ENCODE data around the gene DNAH17.

Gene DNAH17

DNA sequence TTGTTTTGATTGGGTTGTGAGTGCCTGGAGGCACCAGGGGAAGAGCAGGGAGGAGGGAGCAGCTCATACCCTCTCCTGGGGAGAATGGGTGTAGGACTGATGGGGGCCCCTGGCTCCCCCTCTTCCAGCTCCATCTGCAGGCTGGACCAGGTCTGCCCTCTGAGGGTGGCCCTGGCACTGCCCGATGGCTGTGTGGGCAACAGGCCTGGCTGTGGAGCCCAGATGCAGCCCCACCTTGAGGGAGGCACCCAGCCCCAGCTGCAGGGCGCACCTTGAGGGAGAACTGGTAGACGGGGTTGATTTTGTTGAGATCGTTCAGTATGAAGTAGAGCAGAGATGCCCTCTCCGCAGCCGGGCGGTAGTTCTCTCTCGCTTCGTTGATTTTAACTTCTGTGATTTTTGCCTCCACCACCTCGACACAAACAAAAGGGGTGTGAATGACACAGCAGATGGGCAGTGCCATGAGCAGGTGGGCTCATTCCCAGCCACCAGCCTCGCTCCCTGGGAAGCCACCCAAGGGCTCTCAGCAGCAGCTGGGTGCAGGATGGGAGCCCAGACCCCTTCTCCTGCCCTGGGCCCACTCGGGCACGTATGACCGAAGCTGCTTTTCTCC, 127.1 kb downstream of the DNAH17 start:
- no peak for DNase-seq

DNA sequence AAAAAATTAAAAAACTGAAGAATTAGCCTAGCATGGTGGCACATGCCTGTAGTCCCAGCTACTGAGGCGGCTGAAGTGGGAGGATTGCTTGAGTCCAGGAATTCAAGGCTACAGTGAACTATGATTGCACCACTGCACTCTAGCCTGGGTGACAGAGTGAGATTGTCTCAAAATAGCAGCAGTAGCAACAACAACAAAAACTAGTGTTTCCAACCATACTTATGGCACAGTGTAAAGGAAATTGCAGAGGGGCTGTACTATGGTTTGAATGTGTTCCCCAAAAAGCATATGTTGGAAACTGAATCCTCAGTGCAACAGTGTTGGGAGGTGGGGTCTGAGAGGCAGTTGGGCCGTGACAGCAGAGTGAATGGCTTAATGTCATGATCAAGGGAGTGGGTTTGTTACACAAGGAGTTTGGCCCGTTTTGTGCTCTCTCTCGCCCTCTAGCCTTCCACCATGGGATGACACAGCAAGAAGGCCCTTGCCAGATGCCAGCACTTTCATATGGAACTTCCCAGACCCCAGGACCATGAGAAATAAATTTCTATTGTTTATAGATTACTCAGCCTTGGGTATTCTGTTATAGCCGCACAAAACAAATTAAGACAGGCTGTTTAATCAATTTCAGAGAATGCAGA, 128.7 kb downstream of the DNAH17 start:
- no peak for DNase-seq

DNA sequence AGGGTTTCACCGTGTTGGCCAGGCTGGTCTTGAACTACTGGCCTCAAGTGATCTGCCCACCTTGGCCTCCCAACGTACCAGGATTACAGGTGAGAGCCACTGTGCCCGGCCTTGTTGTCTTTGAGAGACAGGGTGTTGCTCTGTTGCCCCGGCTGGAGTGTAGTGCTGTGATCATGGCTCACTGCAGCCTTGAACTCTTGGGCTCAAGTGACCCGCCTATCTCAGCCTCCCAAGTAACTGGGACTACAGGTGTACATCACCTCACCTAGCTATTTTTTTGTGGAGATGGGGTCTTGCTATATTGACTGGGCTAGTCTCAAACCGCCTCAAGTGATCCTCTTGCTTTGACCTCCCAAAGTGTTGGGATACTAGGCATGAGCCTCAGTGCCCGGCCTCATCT, 130.4 kb downstream of the DNAH17 start:
- DNase-seq, result no peak

DNA sequence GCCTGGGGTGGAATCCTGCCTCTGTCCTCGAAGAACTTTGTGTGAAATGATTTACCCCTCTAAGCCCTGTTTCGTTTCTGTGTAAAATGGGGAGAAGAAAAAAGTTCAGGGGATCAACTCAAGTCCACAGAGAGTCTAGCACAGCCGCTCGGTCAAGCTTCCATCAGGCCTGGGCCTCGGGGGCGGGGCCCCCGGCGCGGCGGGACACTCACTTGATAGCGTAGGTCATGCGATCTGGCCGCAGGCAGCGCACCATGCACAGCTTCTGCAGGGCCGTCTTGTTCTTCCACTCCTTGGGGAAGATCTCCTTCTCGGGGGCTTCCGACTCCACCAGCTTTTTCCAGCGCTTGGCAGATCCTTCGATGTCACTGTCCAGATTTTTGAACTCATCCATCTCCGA, 132.8 kb downstream of the DNAH17 start:
- DNase-seq, result no peak

DNA sequence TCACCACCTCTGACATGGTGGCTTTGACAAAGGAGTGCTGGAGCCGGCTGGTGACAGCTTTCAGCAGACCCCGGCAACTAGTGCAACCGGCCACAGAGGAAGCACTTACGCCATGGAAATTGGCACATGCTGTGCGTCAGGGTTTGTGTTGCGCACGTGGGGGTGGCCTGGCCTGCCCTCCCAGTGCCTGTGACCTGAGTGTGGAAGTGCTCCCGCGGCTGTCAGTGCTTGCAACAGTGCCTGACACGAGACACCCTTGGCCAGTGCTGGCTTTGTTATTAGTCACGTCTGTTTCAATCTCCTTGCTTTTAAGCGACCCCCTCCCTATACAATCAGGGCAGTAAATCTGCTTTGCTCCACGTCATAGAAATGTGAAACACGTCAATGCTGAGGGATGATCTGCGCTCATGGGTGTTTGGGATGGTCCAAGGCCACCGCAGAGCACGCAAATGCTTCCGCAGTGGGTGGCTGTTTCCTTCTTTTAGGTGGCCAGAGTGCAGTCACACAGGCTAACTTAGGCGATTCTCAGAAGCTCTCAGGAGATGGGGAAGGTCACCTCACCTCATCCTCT, 134.5 kb downstream of the DNAH17 start:
- no peak for DNase-seq

DNA sequence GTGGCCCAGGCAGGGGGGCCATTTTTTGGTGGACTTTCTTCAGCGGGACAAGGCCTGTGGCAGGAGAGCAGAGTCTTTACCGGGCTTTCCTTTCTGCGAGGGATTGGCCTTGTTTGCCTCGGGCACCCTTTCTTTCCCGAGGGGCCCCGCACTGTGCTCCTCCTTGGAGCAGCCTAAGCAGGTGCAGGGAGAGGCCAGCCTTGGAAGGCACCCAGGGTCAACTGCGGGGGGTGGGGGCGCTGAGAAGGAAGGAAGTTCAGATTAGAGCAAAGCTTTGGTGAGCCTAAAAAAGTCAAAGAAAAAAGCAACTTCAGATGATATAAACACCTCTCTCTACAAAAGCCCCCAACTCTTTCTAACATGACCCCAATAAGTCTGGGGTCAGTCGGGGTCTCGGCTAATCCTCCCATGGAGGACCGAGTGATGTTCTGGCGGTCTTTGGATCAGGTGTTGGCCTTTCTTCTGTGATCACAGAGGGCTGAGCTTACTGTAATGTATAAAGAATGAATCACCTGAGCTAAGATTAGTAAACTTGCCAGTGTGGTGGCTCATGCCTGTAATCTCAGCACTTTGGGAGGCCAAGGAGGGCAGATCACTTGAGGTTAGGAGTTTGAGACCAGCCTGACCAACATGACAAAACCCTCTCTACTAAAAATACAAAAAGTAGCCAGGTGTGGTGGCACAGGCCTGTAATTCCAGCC, 135.8 kb downstream of the DNAH17 start:
- no peak for DNase-seq

DNA sequence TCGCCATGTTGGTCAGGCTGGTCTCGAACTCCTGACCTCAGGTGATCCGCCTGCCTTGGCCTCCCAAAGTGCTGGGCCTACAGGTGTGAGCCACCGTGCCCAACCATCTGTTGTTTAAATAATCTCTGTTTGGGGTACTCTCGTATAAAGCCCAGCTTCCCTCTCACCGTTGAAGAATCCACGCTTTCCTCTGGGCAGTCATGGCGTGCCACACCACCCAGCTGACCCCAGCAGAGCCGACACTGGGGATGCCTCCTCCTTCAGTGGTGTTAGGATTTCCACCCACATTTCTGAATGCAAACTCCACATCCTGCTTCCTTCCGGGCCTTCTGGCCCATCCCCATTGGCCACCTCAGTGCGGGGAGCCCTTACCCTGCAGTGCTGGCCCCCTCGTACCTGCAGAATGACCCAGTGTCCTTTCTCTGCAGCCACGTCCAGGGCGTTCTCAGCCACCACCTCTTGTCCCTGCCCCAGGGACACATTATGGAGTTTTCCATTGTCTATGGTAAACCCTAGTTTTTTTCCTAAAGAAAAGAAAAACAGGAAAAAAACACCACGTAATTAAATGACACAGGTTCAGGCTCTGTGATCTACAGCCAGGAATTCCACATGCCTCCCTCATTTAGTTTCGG, 138.4 kb downstream of the DNAH17 start:
- DNase-seq, result no peak

DNA sequence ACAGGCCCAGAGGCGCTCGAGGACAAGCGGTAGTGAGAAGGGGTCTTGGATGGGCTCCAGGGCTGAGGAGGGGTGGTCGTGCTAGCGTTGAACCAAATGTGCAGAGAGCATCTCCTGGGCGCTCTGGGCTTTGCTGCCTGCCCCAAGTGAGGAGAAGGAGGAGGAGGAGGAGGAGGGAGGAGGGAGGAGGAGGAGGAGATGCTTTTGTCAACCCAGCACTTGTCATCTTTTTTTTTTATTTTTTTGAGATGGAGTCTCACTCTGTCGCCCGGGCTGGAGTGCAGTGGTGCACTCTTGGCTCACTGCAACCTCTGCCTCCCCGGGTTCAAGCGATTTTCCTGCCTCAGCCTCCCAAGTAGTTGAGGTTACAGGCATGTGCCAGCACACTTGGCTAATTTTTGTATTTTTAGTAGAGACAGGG, 138.9 kb downstream of the DNAH17 start:
- no peak for DNase-seq

DNA sequence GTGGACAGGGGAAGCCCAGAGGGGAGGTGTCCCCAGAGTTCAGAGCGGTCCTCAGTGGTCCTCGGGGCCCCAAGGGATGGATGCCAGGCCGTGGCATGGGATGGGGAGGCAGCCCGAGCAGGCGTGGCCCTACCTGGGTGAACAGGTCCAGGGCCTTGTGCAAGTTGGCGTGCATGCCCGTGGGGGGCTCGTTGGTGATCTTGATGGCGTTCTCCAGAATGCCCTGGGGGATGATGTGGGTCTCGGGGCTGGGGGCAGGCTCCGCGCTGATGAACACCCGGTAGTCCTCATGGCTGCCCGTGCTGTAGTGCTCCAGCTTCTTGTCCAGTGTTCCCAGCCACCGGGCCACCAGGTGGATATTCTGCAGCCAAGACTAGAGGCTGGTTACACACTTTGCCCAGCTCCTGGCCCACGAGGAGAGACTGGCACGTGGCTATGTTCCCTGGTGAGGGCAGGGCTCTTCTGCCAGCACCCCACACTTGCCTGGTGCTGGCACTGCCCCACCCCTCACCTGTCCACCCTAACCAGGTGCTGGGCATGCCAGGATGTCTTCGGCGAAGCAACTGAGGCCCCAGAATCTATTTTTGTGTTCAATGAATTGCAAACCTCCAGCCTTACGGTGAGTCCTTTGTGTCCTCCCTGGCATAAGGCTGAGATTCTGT, 139.6 kb downstream of the DNAH17 start:
- DNase-seq, result no peak

DNA sequence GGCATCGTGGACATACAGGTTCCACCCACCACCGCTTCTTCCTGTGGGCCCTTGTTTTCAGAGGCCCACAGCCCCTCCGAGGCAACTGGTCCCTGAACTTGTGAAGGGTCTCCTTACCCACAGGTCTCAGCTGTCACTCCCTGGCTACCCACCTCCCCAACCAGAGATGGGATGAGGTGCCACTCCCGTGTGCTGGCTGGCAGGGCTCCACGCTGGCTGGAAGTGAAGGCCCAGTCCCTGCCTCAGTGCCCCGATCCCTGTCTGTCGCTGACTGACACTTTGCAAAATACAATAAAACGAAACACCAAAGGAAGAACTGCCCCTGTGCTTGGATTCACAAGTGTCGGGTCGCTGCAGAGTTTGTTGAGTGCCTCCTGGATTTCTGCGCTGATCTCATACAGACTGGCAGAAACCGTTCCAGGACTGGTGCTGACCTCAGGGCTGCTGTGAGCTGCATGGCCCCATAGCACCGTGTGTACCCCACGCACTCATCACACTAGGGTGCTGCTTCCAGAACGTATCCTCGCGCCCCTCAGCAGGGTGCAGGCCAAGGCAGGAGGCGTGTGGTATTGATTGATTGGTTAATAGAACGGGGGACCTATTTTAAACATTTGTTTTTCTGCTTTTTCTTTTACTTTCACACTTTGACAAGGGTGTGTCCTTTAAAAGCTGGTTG, 141.7 kb downstream of the DNAH17 start:
- no peak for DNase-seq

DNA sequence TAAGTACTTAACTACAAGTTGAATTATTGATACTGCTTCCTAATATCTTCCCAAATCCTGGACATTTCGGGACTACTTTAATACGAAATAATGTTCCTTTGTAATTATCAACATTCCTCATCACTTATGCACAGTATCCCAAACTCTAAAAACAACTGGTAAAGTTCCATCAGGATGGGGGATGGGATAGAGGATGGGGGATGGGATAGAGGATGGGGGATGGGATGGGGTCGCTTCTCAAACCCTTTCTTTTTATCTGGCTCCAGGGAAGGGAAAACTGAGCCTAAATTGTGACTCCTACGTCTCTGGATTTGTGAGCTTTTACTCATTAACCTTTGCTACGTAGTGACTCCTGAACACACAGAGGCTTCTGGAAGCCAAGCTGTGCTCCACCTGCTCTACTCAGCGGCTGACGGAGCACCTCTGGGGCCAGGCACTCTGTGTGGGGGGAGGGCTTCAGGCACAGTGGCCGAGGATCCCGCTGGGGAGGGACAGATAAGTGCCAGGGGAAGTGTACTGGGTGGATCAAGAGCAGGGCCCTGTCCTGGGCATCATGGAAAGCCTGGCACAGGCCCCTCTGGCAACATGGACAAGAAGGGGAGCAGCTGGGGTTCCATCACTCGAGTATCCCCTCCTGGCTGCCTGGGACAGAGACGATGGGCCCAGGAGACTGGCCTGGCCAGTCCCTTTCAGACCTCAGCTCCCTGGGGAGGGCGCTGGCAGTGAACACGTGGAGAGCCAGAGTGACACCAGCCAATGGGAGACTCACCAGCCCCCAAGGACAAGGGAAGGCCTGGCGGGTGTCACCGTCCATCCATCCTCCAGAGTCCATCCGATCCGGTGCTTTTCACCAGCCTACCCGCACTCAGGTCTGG, 142.5 kb downstream of the DNAH17 start:
- DNase-seq, result no peak

DNA sequence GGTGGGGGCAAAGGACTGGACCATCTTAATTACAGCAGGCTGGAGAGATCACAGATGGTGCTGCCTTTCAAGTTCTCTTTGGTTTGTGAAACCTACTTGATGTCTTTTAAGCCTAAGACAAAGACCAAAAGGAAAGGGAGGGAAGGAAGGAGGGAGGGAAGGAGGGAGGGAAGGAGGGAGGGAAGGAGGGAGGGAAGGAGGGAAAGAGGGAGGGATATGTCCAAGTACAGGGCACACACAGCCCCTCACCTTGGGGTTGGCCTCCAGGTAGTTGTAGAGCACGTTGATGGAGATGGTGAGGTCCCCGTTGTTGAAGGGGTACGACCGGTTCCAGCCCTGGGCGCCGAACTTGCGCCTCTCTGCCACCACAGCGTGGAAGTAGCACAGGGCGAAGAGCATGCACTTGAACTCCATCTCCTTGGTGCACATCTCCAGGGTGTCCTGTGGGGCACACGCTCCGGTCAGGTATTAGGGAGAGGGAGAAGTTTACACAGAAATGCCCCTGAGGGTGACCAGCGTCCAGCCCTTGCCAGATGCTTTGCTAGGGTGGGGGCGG, 143.3 kb downstream of the DNAH17 start:
- DNase-seq, result no peak

DNA sequence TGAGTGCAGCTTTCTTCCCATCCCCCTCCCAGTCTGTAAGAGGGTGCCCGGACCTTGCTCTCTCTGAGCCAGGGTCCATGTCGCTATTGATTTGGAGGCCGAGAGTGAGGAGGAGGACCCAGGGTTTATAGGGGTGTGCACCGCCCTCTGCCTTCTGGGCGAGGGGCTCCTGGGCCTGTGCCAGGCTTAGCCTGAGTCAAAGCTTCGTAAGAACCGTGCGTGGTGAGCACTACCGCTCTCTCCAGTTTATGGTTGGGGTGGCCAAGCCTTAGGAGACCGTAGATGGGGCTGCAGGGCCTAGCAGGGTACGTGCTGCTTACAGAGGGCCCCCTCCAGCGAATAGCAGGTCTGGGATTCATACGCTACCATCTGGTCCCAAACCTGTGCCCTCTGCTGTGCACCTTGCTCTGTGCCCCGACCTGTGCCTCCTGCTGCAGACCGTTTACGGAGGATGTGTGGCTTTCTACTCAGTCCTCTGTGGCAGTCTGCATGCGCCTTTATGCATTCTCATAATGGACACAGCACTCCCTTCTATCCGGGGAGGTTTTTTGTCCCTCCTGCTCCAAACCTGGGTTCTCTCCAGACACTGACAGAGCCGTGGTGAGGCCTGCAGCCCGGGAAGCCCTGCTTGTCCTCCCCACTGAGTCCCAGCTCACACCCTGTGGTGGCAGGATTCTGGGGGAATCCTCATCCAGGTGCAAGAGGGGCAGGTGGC, 144.0 kb downstream of the DNAH17 start:
- DNase-seq, result no peak

DNA sequence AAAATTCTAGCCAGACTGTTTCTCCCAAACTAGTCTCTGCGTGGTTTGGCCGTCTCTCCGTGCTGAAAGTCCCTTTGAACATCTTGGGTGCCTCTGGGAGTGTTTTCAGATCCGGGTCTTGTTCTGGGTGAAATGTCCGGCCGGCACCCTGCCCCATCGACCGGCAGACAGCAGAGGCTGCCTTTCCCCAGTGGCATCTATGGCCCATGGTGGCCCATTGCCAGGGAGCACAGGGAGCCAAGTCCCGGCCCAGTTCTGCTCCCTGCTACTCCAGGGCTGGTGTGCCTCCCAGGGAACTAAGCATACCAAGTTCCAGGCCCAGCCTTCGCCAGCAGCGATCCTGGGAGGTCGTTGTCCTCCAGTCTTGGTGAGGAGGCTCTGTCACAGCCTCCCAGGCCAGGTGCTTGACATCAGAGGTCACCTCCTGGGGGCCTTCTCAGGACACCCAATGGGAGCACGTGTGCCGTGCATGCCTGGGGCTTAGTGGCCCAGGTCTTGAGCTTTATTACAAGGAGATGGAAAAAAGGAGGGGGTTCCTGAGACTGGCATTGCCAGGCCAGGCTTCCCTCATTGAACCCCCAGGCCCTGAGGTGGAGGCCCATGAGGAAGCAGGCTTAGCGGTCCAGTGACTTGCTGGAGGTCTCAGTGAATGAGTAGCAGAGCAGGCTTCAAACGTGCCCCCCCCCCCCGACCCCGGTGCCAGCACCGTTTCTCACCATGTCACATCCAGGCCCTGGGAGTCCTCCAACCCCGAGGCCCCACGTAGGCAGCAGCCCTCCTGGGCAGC, 144.8 kb downstream of the DNAH17 start:
- DNase-seq, result no peak

DNA sequence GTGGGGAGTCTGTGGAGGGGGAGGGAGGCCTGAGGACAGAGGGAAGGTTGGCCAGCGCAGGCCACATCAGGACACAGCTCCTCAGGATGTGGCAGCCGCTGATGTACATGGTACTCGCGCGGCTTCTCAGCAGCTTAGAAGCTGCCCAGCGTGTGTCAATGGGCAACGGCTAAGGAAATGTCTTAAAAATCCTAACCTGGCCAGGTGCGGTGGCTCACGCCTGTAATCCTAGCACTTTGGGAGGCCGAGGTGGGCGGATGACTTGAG, 145.6 kb downstream of the DNAH17 start:
- no peak for DNase-seq

DNA sequence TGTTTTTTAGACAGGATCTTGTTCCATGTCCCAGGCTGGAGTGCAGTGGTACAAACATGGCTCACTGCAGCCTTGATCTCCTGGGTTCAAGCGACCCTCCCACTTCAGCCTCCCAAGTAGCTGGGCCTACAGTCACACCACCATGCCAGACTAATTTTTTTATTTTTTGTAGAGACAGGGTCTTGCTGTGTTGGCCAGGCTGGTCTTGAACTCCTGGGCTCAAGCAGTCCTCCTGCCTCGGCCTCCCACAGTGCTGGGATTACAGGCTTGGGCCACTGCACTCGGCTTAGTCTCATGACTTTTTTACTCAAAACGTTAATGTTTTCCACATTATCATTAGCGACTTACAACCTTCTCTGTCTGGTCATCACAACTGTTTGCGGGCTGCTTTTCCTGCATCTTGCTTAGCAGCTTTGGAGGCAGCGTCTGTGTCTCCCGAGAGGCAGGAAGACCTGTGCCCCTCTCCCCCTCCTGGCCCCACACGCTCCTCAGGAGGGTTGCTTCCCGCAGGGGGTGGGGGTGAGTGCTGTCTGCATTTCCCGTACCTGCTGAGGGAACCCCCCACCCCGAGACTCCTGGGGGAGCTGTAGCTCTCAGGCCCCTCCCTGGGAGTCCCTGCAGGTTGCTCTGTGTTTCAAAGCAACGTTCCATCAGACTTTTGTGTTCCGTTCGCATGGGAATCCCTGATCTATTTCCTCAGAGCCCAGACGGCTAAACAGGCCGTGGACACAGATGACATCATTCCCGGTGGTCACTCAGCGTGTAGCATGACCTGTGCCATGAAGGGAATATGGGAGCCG, 146.1 kb downstream of the DNAH17 start:
- no peak for DNase-seq

DNA sequence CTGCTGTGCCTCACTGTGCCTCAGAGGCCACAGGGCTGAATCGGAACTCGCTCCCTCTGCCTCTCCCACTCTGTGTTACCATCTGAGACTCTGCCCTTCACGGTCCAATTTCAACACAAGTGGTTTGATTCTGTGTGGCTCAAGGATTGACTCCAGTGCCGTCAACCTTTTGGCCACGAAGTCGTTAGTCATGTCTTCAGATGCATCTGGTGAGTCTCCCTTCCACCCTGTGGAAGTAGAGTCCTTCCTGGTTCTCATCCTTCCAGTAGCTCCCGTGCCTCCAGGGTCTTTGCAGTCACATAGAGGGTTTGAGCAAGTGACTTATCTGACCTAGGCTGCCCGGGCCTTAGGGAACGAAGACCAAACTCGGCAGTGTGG, 147.6 kb downstream of the DNAH17 start:
- DNase-seq, result no peak

DNA sequence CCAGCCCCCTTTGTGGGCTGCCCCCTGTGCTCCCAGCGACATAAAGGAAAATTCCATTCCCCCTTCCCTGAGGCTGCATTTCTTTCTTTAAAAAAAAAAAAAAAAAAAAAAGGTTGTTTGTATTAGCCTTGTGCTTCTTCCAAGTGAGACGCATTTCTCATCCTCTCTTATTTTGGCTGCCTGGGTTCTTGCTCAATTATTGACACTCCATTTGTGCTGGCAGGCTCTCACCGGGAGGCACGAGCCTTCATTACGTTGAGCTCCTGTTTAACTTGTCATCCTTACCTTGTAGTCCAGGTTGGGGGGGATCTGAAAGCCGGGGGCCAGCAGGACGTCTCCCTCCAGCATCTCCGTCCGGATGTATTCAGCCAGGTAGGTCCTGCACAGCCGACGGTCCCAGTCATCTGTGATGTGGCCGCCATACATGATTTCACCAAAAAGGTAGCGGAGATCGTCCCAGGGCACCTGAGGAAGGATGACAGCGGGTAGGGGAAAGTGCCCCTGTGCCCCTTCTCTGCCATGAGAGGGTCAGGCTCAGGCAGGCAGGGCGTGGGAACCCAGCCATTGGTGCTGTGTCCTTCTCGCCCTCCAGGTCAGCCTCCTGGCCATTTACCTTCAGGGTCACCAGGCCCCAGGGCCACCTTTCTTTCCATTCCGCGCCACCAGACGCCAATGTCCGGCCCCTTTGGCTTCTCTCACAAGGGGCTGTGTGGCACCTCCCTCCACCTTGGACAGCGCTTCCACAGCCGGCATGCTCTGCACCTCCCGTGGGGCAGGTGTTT, 148.2 kb downstream of the DNAH17 start:
- DNase-seq, result no peak
